ENCODE results near the gene CYP26A1. TPM values are rescaled to one million over a fixed set of nuclear protein-coding genes. Genes with fewer than 3 reads are reported as not detected.

The CYP26A1 gene
- total and polyA plus RNA-seq, 9 donors: 0.22 TPM; not detected in 8

- no peak overlapping the region for H3K27ac ChIP-seq
- H3K4me1 ChIP-seq (ENCODE audit: insufficient read depth): no peaks in the 10 kb centered on the region
- no peak for DNase-seq
- H3K9me3 ChIP-seq: no peaks in the 10 kb centered on the region
- intact Hi-C loops (cut with DNase I): loop anchor here in 3 of 4 donors (5.0 to 10.0 kb wide), 3 partner anchors 203 to 273 kb away; no protein-coding TSS in a partner anchor
- no peaks in the 10 kb centered on the region for H3K27me3 ChIP-seq
- WGBS, 3 donors: 72 to 83% (median 75%) methylated on average over 3 of the region's 3 CpGs
- no peaks in the 10 kb centered on the region for H3K36me3 ChIP-seq
- H3K4me3 ChIP-seq: no peak overlapping the region
- TF ChIP-seq POLR2A (IDR thresholded peaks at IDR 0.05) (no peak), EP300 (IDR thresholded peaks at IDR 0.05) (no peak), CTCF (IDR thresholded peaks at IDR 0.05) (no peak)
Observed at GRCh38 chr10:93081318-93081717, 7.6 kb downstream of the CYP26A1 start.

- intact Hi-C loops (cut with DNase I): loop anchor here in 3 of 4 donors (5.0 to 10.0 kb wide), 3 partner anchors 203 to 273 kb away; no protein-coding TSS in a partner anchor
- no peaks in the 10 kb centered on the region for H3K36me3 ChIP-seq
- TF ChIP-seq POLR2A (IDR thresholded peaks at IDR 0.05) (no peak), CTCF (IDR thresholded peaks at IDR 0.05) (no peak), EP300 (IDR thresholded peaks at IDR 0.05) (no peak)
- H3K27ac ChIP-seq: no peak overlapping the region
- H3K9me3 ChIP-seq: no peaks in the 10 kb centered on the region
- no peak overlapping the region for H3K4me3 ChIP-seq
- no peaks in the 10 kb centered on the region for H3K4me1 ChIP-seq (ENCODE audit: insufficient read depth)
- WGBS, 3 donors: 50 to 75% (median 62%) methylated on average over 10 of the region's 10 CpGs
- H3K27me3 ChIP-seq: no peaks in the 10 kb centered on the region
- no peak for DNase-seq
Observed at GRCh38 chr10:93081834-93082233, 8.1 kb downstream of the CYP26A1 start.

- intact Hi-C loops (cut with DNase I): loop anchor here in 3 of 4 donors (5.0 to 10.0 kb wide), 3 partner anchors 201 to 271 kb away; no protein-coding TSS in a partner anchor
- H3K27me3 ChIP-seq: no peaks in the 10 kb centered on the region
- no peak for DNase-seq
- no peaks in the 10 kb centered on the region for H3K9me3 ChIP-seq
- no peak overlapping the region for H3K4me3 ChIP-seq
- TF ChIP-seq EP300 (IDR thresholded peaks at IDR 0.05) (no peak), CTCF (IDR thresholded peaks at IDR 0.05) (no peak), POLR2A (IDR thresholded peaks at IDR 0.05) (no peak)
- H3K27ac ChIP-seq: no peak overlapping the region
- 81 to 90% (median 83%) methylated on average over 7 of the region's 7 CpGs for WGBS, 3 donors
- H3K4me1 ChIP-seq (ENCODE audit: insufficient read depth): no peaks in the 10 kb centered on the region
- H3K36me3 ChIP-seq: no peaks in the 10 kb centered on the region
Observed at GRCh38 chr10:93083743-93084539, 10.2 kb downstream of the CYP26A1 start.

GRCh38 chr10:93085272-93085859 is 11.7 kb downstream of the CYP26A1 start:
- H3K36me3 ChIP-seq: no peaks in the 10 kb centered on the region
- intact Hi-C loops (cut with DNase I): loop anchor here in 2 of 4 donors (10.0 kb wide), 2 partner anchors 199 to 269 kb away; no protein-coding TSS in a partner anchor
- H3K4me3 ChIP-seq: no peak overlapping the region
- H3K9me3 ChIP-seq: no peaks in the 10 kb centered on the region
- no peaks in the 10 kb centered on the region for H3K27me3 ChIP-seq
- 69 to 73% (median 72%) methylated on average over 4 of the region's 4 CpGs for WGBS, 3 donors
- no peak for TF ChIP-seq POLR2A (IDR thresholded peaks at IDR 0.05)
- TF ChIP-seq EP300 (IDR thresholded peaks at IDR 0.05): no peak
- no peak for TF ChIP-seq CTCF (IDR thresholded peaks at IDR 0.05)
- H3K4me1 ChIP-seq (ENCODE audit: insufficient read depth): no peaks in the 10 kb centered on the region
- DNase-seq: no peak
- no peak overlapping the region for H3K27ac ChIP-seq

Data from ovary (tissue), 9 donors.